Endometrium (tissue), 2 donors: Measurements from ENCODE around the gene METTL3.

ENCODE experiments used
- FAIRE-seq: peaks from 2 replicates; lab custom pipeline; 2012; peaks lifted over from hg19 to GRCh38; lab: Jason Lieb, UNC
- donor health status: control.
- donor health status: control.

The METTL3 gene

DNA sequence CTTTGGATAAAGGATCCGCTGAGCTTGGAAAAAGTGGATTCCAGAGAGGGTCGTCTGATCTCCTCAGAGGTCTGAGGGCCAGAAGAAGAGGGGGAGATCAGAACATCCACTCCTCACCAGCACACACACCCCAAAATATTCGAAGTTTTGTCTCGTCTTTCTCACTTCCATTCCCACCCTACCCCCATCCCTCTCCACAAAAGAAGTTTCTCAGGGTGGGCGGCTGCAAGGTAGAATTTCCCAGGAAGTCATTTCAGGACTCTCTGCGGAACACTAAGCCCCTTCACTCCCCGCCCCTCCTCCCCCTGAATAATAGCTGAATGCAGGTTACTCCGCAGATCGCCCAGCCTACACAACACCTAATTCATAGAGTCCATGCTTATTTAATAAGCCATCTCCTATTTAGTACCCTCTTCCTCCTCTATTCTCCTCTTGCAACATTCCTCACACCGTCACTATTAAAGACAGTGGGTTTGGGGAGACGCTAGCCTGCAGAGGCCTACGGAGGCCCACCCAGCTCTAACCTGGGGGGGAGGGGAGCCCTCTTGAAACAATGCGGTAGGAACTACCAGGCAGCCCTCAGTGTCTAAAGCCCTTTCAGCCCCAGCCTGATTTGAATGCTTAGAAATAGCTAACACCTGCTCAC, 15.7 kb upstream of the METTL3 start:
- FAIRE-seq: no peak

GRCh38 chr14:21525962-21526671, 15.0 kb upstream of the METTL3 start, which contains the start of gene SALL2:
Gene SALL2 (minus strand): TSS chr14:21526346. CDS start chr14:21526127, 219 bp downstream.
- no peak for FAIRE-seq

- FAIRE-seq: no peak
Observed at GRCh38 chr14:21525571-21525961, 14.4 kb upstream of the METTL3 start.

GRCh38 chr14:21524575-21525490, 13.7 kb upstream of the METTL3 start:
- no peak for FAIRE-seq

GRCh38 chr14:21523203-21523602, 12.1 kb upstream of the METTL3 start:
- FAIRE-seq: no peak

GRCh38 chr14:21521501-21521900, 10.4 kb upstream of the METTL3 start:
- no peak for FAIRE-seq

DNA sequence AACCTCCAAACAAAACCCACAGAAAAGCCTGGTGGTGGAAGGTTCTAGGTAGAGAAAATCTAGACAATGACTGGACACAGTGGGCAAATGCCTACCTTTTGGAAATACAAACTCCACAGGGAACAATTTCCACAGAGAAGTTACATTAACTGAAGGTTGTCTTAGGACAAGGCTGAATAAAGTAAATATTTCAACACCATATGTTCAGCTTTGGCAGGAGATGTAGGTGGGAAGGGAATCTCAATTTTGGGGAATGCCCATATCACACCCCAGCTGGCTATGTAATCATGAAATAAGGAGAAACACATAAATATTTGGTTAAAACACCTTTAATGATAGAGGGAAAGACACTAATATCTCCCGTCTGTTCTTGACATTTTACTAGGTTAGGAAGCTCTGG, 9.6 kb upstream of the METTL3 start:
- FAIRE-seq: no peak

GRCh38 chr14:21518725-21519124, 7.6 kb upstream of the METTL3 start:
- no peak for FAIRE-seq

DNA sequence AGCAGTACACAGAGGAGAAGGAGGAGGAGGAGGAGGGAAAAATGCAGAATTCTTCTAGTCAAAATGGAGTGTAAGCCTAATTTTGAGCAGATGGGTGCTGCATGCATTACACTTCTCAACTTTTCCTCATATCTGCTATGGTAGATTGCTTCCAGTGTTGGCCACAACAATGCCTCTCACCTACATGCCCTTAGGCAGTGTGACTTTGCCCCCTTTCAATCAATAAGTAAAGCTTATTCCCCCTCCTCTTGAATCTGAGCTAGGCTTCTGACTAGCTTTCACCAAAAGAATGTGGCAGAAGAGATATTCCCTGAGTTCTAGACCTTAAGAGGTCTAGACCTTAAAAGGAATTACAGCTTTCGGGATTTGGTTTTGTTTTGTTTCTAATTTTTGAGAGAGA, 3.2 kb upstream of the METTL3 start:
- FAIRE-seq: no peak

DNA sequence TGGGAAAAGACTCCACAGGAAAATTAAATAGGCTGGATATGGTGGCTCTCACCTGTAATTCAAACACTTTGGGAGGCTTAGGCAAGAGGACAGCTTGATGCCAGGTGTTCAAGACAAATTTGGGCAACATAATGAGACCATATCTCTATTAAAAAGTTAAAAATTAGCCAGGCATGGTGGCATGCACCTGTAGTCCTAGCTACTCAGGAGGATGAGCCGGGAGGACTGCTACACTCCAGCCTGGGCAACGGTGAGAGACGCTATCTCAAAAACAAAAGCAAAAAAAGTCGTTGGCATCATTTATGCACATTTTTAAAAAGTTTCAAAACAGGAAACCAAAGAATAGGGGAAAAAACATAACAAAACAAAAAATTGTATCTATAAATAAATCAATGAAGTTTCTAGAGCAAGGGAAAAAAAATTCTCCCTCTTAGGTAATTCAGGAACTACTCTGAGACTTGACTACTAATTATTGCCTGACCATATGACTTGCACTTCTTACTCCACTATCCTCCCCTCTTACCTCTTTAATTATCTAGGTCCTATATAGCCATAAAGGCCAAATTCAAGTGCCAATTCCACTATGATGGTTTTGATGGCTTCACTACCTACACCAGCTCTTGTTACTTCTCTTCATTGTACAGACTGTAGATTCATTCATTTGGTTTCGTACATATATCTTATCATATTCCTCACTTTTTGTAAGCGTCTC, 1.6 kb downstream of the METTL3 start:
- no peak for FAIRE-seq

DNA sequence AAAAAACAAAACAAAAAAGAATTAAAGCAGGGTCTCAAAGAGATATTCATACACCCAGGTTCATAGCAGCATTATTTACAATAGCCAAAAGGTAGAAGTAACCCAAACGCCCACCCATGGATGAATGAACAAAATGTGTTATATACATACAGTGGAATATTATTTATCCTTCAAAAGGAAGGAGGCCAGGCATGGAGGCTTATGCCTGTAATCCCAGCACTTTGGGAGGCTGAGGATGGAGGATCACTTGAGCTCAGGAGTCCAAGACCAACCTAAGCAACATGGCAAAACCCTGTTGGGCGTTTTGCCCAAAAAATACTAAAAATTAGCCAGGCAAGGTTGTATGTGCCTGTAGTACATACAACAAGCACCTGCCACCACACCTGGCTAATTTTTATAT, 4.6 kb downstream of the METTL3 start:
- FAIRE-seq: no peak

DNA sequence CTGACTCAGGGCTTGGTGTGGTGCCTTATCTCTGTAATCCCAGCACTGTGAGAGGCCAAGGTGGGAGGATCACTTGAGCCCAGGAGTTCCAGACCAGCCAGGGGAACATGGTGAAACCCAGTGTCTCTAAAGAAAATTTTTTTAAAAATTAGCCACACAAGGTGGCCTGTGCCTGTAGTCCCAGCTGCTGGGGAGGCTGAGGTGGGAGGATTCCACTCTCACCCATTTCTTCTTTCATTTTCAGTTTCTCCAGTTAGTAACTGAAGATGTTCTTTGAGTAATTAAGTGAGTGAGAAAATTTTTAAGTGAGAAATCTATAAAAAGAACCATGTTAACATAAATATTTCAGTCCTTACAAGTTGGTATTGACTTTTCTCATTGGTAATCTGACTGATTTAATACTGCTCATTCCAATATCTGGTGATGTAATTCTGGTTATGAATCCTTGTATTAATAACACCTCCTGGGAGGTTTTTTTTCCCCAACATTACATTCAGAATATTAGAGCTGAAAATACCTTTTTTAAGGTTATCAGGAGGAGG, 6.1 kb downstream of the METTL3 start:
- FAIRE-seq: no peak

DNA sequence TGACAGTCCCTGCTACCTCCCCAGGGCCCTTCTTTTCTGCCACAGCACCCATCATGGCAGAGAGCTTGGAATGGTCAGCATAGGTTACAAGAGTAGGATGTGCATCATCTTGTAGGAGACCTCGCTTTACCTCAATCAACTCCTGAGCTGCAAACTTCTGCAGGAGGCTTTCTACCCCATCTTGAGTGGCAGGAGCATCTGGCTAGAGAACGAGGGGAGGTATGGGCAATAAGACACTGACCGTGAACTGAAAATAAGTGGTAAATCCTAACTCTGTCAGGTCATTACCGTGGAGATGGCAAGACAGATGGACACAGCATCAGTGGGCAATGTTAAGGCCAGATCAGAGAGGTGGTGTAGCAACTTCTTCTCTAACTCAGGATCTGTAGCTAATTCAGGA, 7.8 kb downstream of the METTL3 start:
- FAIRE-seq: no peak

GRCh38 chr14:21501568-21501967, 9.6 kb downstream of the METTL3 start:
- no peak for FAIRE-seq

DNA sequence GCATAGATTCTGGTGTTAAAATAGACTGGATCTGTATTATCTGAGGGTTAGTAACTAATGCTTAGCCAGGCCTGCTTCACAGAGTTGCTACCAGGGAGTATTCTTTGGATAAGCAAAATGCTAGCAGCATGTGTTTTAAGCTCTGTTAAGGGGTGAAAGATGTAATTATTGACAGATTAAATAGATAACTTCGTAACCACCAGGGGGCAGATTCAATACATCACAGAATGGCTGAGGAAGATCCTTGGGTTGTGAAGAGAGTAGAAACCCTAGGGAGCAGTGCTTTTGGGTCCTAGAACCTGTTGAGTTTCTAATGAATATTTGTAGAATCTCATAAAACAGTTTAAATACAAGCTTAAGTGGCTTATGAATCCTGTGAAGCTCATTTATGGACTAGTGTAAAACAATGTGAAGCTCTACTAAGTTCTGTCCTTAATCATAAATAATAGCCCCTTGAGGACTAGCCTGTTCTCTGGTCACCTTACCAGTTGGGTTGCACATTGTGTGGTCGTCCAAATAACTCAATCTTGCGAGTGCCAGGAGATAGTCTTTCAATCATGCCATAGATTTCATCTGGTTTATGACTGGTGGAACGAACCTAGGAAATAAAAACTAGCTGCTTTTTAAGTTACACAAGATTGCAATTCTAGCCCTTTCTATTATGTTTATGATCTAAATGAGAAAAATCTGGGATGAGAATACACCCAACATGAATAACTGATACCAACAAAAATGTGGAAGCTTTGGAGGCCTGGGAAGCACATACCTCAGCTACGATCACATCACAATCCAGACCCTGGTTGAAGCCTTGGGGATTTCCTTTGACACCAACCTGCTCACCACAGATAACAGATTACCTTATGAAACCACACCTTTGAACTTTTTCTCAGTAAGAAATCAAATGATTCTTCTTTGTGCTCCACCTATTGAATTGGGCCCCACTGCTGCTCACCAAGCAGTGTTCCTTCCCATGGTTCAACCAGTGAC, 12.3 kb downstream of the METTL3 start:
- no peak for FAIRE-seq

- no peak for FAIRE-seq
Observed at GRCh38 chr14:21496453-21496852, 14.7 kb downstream of the METTL3 start.

GRCh38 chr14:21494902-21495762, 16.0 kb downstream of the METTL3 start:
- FAIRE-seq: no peak

- FAIRE-seq: no peak
Observed at GRCh38 chr14:21486640-21487087, 24.5 kb downstream of the METTL3 start.

- peak; percentile 81 for FAIRE-seq
Observed at GRCh38 chr14:21476925-21477681, 34.0 kb downstream of the METTL3 start, which contains the start of the genes RAB2B and TOX4. Gene RAB2B (minus strand): TSS chr14:21476959. CDS start chr14:21476872, 87 bp downstream. Gene TOX4 (plus strand): TSS chr14:21477195. CDS start chr14:21477279, 84 bp downstream.
